UCSD-AML1 (cell line): ENCODE data around the gene EML5.
A peak's percentile ranks its signal among the peaks of the same experiment; 100 is the strongest.
"Not testable (repeated sequence)": the region's sequence is repeated elsewhere in the genome, so short reads cannot be mapped to it uniquely, and the experiment has no call there.

Experiments used
- DNase-seq: peaks from one replicate; lab custom pipeline; 2025; ENCODE audit not compliant: unreplicated experiment; lab: John Stamatoyannopoulos, UW

Gene EML5

DNA sequence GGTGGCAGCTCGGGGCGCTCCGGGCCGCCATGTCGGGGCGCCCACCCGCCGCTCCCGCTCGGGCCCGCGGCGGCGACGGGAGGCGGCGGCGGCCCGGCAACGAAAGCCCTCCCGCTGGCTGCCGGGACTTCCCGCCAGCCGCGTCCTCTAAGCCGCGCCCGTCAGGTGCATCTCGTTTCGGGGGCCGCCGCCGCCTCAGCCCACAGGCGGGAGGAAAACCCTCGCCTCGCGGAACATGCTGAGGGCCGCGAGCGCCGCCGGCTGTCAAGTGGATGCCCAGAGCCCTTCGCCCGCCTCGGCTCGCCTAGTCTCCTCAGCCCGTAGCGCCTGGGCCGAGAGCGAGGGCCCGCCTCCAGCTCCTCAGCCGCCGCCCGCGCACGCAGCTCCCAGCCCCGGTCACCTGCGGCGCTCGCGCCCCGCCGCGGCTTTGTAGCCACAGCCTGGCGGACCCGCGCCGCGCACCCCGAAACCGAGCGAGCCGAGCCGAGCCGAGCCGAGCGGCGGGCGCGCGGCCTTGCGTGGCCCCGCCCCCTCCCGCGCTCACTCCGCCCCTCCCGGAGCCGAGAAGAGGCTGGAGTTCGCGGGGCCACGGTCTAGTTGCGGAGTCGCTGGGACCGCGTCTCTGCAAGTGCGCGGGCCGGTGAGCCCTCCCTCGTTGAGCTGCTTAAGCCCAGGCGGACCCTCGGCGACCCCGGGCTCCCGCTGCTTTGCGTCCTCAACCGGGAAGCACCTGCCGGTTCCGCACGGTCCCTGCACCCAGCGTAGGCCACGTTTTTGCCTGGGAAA, at the start of gene EML5:
EML5 (minus strand) TSS at position 481 of the 786 bp plus-strand sequence; CDS start at position 31, 450 bp downstream.
- DNase-seq: peak; percentile 76

- DNase-seq: no peak
These were observed 49.7 kb upstream of the EML5 start for GRCh38 chr14:88842414-88842813.

DNA sequence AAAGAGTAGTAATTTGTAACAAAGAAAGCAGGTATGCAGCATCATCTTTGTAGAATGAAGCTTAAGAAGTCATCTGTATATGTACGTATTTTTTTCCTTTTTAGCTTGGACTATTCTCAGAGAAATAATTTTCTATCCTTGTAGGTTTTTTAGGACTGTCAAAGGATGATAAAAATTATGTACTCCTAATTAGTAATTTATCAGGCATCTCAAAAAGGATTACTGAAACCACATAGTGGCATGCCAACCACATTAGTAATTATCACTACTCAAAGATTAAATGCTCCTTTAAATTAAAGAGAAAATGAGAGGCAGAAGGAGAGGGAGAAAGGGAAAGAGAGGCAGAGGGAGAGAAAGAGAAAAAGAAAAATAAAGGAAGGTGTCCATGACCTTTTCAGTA, 49.0 kb upstream of the EML5 start:
- no peak for DNase-seq

GRCh38 chr14:88840926-88841325, 48.2 kb upstream of the EML5 start:
- DNase-seq: no peak

DNA sequence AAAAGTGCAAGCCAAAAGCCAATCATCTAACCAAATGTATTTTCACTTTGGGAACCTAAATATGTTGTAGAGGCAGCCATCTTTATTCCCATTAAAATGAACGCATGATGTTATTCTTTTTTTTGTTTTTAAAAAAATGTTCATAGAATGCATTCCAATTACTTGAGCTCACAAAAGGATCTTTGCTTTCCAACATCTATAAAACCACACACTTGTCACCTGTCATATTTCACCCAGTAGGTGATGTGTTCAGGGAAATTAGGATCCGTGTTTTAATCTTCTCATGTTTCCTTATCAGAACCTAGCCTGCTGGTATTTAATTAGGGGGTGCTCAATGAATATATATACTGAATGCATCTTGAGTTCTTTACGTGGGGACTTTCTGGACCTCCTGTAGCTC, 45.3 kb upstream of the EML5 start:
- DNase-seq: no peak

DNA sequence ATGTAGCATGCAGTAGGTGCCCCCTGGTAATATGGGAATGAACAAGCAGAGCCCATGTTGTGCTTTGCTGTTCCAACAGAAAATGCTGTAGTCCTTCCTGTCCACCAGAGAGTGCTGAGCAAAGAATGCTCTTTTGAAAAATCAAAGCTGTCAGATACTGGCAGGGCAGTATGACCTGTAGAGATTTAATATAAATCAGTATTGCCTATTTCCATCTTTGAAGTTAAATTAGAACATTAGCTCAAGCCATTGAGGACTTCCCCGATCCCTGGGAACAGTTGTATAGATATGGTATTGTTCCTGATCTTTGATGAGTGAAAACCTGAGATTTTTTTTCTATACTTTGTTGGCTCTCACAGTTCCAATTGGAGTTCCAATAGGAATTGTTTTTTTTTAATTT, 44.7 kb upstream of the EML5 start:
- no peak for DNase-seq

DNA sequence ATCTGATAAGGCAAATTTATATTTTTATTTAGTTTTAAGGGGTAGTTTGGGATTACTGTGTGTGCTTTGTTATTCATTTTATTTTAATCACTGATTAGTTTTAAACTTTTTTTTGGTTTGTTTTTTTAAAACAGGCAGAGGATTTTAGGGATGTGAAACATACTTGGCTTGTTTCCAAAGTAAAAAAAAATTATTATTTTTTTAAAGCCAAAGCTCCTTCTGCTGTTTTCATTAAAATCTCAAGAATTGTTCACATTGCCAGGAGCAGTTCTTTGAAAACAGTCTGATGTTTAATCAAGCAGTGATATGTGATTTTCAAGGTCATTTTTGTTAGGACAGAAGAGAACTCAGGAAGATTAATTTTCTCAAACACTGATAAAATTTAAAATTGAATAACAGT, 42.9 kb upstream of the EML5 start:
- no peak for DNase-seq

DNA sequence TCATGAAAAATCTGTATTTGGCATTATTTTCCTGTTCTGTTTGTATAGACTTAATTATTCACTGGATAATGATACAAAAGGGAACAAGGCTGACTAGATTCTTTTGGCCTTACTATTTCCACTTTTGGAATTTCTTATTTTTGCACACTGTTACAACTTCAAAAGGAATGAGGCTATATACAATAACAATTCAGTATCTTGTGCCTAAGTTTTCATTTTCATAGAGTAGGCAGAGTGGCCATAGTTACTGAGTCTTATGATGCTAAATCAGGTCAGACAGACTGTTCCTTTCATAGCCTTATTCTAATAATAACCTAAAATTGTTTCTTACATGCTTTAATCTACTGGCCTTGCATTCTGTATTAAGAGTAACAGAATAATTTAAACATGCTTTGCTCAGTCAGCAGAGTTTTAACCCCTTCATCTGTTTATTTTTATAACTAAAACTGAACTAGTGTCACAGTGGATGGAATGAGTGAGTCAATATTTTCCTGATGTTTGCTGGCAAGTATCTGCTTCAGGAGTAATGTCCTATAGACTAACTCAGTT, 42.2 kb upstream of the EML5 start:
- DNase-seq: no peak

- no peak for DNase-seq
These were observed 38.5 kb upstream of the EML5 start for GRCh38 chr14:88831284-88831683.

DNA sequence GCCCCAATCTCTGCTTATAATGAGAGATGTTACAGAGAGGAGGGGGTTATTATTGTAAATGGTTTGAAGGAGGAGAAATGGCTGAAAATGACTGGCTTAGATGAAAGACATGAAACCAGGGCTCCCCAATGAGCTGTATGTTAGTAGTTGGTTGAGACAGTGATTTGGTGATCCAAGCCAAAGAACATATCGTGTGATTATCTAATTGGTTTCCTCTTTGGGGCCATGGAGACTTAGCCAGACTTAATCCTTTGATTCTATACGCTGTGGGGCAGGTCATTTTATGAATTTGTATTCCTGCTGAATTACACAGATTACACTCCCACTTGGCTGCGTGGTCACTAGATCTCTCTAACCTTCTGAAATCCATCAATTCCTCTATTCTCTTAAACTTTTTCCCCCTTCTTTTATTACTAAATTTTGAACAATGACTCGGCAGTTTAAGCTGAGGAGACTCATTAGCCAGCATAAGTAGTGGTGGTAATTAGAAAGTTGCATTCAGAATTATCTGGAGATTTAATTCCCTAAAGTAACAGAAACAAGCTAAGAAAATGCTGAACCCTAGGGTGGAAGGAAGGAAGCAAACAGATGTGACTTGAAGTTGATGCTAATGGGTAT, 37.0 kb upstream of the EML5 start:
- DNase-seq: no peak

GRCh38 chr14:88829188-88829587, 36.4 kb upstream of the EML5 start:
- no peak for DNase-seq

- no peak for DNase-seq
These were observed 32.8 kb upstream of the EML5 start for GRCh38 chr14:88825503-88825902.

DNA sequence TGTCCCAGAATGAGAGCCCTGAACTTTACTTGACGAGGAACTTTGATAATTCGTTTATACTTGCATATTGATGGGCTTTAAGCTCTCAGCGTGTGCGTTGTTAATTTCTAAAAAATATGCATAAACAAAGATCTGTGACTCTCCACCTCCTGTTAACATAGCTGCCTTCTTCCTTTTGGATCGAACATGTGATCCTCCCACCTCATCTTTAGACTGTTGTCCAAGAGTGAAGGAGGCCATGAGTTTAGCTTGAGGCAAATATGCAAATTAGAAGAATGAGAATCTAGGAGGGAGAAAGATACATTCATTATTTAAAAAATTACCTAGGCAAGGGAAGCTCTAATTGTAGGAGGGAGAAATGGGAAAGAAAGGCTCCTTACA, 32.3 kb upstream of the EML5 start:
- no peak for DNase-seq

DNA sequence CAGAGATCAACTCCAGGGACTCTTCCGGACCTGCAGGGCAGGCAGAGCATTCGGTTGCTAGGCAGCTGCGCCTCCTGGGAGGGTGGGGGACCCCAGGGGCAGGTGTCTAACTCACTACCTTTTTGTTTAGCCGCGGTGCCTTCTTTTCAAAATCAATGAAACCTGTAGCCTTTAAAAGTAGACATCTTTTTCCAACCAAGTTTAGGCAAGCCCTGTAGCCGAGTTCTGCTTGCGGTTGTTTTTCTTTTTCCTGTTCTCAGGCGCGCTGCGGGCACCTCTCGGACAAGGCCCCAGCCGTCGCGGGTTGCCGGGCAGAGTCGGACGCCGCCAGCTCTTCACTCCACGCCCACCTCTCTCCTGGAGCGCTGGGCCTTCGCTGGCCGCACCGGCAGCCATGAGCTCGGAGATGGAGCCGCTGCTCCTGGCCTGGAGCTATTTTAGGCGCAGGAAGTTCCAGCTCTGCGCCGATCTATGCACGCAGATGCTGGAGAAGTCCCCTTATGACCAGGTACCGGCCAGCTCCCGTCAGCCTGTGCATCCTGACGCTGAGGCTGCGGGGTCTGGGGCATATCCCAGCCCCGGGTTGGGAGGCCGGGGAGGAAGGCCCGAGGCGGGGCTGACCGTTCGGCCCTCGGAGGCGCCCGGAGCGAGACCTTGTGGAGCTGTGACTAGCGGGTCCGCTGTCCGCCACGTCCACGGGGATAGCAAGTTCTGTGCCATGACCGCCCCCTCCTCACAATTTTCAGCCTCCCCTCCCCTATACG, 31.7 kb upstream of the EML5 start, which contains the start of gene TTC8:
TTC8 (plus strand) TSS at position 338 of the 764 bp plus-strand sequence; CDS start at position 395, 57 bp downstream.
- peak; percentile 85 for DNase-seq

DNA sequence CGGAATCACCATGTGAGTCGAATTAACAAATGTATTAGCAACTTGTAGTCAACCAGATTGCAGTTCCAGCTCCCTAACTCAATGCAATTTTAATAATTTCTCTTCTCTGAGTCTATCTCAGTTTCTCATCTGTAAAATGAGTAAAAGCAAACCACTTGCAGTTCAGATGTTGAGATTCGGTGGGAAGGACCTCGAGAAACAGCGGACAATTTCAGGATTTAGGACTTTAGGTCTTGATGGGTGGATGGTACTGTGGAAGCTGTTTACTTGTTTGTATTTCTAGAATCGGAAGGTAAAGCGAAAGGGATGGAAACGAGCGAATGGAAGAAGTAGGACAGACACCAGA, 31.2 kb upstream of the EML5 start:
- DNase-seq: no peak

- DNase-seq: no peak
These were observed 29.1 kb upstream of the EML5 start for GRCh38 chr14:88821888-88822287.

GRCh38 chr14:88821378-88821777, 28.6 kb upstream of the EML5 start:
- no peak for DNase-seq

GRCh38 chr14:88819674-88820073, 26.9 kb upstream of the EML5 start:
- not testable (repeated sequence) for DNase-seq

DNA sequence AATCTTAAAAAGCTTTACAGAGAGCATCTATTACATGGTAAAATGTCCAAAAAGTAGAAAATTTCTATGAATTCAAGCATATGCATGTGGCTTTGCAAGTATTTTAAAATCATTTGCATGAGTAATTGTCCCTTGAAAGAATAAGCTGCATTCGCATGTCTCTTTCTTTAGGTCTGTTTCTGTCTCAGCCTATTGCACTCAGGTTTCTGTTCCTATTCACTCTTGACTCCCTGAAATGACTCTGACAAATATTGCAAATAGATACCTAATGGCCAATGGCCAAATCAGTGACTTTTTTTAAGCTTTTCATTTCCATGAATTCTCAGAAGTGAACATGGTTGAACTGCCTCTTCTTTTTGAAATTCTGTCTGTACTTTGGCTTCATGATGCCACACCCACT, 25.3 kb upstream of the EML5 start:
- no peak for DNase-seq

DNA sequence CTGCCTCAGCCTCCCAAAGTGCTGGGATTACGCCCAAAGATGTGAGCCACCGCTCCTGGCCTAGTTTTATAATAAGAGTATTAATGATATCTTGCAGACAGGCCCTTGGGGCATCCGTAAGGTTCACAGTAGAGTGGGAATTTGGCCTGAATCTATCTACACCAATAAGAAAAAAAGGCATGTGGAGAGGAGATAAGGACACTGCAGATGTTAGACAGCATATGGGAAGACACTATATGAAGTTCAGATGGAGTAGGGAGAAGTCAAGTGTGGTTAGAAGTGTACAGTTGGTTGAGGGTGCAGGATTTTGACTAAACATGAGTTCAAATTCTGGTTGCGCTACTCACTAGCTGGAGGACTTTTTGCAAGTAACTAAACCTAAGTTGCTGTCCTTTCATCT, 23.2 kb upstream of the EML5 start:
- DNase-seq: no peak

- DNase-seq: no peak
These were observed 15.6 kb upstream of the EML5 start for GRCh38 chr14:88808359-88808758.

DNA sequence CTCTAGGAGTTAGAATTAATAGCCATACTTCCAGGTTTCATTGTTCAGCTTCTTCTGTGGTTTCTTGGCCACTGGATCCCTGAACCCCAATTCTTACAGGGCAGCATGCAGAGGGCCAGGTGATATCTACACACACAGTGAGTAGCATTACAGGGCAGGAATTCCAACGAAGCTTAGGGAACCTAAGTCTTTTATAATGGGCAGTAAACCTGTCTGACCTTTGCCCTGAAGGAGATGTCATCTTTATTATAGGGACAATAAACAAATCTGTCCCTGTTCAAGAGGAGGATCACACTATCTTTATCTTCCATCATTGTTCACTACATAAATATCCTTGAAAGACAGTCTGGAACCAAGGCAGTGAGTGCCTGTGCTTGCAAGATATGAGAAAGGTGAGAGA, 11.7 kb upstream of the EML5 start:
- DNase-seq: no peak
